Renal pelvis (tissue), 4 donors: ENCODE results near the gene SYT1. TPM values are rescaled to one million over a fixed set of nuclear protein-coding genes. Genes with fewer than 3 reads are reported as not detected.

Experiments used
- DNase-seq: peaks from one replicate; pipeline ENCODE4 v3.0.0-alpha.2; 2013
- polyA plus RNA-seq, 3 donors: library from polyadenylated mRNA; unstranded; fragments of 120-200 nt; gene quantifications; one replicate each; pipeline ENCODE4 v1.2.1, GENCODE V29; 2013; ENCODE audit not compliant: insufficient read length in 3 of 3

The SYT1 gene
- polyA plus RNA-seq, 3 donors = 16.4 to 19.0 (median 17.3) TPM

DNA sequence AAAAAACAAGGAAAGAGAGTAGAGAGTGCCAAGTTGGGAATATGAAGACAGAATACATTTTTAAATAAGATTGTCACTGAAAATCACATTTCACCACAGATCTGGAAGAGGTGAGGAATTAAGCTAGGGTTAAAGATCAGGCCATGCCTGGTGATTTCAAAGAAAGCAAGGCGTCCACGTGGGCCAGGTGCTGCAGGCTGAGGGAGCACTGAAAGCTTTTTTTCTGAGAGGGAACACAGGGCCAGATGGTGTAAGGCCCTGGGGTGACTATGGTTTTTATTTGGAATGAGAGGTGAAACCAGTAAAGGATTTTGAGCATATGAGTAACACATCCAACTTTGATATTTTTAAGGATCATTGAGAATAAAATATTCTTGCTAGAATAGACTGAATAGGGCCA is 20.9 kb downstream of the SYT1 start:
- DNase-seq = no peak

DNA sequence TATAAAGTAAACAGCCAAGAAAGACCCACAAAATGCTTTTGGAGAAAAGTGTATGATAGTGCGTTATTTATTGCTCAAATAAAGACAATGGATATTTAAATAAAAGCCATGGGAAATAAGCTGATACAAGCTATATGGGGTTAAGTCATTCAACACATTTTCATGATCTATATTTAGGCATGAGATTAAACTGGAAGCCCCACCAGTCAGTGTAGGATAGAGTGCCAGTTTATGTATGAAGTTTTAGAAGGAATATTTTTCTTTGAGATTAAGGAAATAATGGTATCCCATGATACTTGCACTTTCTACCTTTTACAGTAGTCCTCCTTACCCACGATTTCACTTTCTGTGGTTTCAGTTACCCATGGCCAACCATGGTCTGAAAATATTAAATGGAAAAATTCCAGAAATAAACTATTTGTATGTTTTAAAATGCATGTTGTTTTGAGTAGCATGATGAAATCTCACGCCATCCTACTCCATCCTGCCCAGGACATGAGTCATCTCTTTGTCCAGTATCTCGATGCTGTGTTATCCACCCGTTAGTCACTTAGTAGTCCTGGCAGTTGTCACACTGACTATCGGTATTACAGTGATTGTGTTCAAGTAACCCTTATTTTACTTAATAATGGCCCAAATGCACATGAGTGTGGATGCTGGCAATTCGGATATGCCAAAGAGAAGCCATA is 22.3 kb downstream of the SYT1 start:
- no peak for DNase-seq

DNA sequence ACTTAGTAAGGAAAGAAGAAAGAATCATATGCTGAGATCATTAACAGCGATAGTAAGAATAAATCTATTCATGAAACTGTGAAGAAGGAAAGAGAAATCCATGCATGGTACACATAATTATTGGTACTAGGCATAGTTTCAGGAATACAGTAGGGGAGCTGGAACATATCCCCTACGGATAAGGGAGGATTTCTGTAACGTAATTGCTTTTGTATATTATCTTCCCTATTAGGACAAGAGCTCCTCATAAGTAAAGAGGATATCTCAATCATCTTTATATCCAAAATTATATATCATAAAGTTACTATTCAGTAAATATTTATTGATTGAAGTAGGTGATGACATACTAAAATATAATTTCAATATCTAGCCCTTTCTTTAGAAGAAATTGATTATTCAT is 22.9 kb downstream of the SYT1 start:
- DNase-seq = no peak

DNA sequence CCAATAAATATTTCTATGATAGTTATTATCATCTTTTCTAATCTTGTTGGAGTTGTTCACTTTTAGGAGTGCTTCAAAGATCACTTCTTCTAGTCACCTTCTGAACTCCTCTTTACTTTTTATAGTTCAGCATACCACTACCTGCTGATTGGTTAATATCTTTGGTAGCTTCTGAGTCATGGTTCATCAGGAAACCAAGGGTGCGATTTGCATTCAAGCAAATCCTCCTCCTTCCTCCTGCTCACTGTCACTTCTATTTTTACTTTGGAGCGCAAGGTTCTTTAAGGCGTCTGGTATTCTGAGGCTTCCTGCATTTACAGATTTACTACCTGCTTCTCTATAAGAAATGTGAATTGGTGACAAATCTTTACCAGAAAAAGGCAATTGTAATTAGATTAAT is 24.0 kb downstream of the SYT1 start:
- DNase-seq = no peak

DNA sequence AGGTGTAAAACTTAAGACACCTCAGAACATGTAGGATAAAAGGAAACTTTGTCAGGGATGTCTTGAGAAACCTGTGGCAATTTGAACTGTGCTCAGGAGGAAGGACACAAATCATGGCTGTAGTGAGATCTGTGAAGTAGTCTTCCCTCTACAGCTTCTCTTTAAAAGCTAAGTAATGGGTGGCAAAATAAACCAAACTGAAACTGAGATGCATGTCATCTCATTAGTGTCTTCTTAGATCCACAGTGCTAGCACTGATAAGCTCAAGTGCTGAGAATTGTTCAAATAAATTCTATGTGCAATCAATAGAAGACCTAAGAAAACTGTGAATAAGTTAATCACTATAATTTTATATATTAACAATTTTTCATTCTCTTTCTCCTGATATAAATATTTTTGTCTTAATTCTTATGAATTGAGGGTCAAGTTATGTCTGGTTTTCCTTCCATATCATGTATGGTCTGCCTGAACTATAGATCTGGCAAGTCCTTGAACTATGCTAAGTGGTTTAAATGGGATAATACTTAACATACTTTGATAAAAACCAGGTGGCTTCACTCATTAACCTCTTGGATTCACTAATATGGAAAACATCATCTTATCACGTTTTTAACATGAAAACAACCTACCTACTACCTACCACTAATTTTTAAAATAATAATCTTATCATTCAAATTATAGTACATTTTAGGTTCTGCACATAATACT is 27.2 kb downstream of the SYT1 start:
- DNase-seq = no peak

DNA sequence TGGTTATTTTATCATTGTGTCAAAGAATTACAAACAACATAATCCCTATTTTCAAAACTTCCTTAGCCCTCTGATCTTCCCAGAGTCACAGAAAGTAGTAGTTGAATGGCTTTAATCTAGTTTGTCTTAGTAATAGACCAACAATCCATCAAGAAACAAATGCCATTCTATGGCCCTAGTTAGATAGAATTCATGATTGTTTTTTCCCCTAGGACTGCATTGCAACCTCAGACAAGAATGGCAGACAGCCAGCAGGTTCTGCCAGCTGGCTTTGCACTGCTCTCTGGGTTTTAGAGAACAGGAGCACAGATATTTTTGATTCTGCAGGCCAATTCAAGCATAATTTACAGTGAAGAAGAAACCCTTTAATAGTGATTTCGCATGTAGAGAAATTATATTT is 33.8 kb downstream of the SYT1 start:
- no peak for DNase-seq

DNA sequence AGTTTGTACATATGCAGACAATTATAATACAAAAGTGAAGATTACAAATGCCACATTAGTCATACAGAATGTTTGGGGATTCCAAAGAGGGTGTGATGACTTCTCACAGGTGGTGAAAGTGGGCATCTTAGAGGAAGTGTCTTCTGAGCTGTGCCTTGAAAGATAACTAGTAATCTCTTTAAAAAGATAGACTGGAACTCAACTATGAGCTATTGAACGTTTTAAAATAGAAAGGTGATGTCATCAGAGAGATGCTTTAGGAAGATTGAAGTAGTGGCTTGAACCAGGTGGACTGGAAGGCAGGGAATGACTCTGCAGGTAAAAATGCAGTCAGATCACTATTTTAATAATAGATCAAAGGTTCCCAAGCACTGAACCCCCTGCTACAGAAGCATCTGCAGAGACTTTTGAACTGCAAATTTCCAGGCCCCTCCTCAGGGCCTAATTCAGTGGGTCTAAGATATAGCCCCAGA is 50.3 kb downstream of the SYT1 start:
- no peak for DNase-seq

DNA sequence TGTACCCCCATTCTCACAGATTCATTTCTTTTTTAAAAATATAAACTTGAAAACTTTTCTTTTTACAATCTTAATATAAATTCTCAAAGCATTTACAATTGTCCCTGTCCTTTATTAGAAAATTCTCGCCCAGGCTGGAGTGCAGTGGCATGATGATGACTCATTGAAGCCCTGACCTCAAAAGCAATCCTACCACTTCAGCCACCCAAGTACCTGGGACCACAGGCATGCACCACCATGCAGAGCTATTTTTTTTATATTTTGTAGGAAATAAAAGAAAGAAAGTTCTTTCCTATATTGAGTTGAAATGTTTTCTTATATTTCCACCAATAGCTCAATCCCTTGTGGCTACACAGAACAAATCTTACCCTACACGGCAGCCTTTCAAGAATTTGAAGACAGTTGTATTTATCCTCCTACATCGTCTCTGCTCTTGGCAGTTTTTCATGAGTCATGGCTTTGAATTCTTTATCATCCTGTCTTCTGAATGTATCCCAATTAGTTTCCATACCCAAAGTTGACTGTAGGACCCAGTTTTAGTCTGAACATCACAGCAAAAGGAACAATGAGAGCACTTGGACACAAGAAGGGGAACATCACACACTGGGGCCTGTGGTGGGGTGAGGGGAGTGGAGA is 52.4 kb downstream of the SYT1 start:
- no peak for DNase-seq

DNA sequence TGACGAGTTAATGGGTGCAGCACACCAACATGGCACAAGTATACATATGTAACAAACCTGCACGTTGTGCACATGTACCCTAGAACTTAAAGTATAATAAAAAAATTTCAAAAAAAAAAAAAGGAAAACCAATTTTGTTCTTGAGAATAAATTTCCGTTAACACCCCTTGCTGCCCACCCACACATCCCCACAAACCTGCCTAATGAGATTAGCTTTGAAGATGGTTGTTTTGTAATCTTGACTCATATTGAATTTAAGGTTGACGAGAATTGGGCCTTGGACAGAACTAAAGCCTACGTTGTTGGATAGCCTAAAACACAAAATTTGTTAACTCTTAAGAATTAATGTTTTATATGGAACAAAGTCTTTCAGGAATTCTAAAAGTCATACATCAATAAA is 52.9 kb downstream of the SYT1 start:
- DNase-seq = no peak

DNA sequence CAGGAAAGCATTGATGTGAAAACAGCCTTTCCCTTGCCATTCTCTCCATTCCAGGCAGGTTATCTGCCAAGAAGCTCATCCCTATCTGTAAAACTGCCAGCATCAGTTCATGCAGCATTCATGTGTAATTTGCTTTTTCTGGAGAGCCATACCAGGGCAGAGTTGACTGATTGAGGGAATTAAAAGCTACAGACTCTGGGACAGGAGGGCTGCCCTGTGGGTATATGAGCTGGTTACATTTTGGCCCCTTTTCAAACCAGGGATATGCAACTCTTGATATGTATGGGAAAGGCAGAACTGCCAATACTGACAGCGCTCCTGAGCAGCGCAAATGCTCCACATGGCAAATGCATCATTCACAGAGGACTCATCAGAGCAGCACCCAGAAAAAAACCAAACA is 53.7 kb downstream of the SYT1 start:
- DNase-seq = no peak

DNA sequence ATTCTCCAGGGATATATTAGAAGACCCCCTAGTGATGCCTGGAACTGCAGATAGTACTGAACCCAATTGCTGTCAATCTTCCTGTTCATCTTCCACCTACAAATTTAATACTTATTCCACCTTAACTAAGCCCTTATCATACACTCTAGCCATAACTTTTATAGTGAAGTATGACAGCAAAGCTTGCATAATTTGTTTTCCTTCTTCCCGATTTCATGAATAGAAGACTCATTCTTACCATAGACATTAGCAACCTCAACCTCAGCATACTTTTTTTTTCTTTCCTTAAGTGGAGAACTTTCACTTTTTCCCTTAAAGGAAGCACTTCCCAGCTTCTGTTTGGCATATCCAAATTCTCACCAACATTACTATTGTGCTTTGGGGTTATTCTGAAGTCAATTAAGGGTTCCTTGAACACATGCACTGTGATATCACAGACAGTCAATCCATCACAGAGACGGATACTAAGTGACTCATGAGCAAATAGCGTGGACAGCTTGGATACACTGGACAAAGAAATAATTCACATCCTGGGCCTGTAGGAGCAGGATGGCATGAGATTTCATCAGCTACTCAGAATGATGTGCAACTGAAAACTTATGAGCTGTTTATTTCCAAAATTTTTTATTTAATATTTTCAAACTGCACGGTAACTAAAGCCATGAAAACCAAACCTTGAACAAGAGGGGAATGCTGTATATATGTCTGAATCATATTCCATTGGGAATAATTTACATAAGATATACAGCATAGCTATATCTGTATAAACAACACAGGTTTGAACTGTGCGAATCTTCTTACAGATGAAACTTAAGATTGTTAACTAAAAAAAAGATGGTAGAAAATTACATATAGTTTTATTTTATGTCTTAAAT is 63.9 kb downstream of the SYT1 start:
- no peak for DNase-seq

DNA sequence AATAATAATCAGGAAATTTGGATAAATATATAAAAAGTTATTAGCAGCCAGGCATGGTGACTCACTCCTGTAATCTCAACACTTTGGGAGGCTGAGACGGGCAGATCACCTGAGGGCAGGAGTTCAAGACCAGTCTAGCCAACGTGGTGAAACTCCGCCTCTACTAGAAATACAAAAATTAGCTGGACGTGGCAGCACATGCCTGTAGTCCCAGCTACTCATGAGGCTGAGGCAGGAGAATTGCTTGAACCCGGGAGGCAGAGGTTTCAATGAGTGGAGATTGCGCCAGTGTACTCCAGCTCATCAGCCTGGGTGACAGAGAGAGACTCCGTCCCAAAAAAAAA is 64.5 kb downstream of the SYT1 start:
- DNase-seq = no peak

DNA sequence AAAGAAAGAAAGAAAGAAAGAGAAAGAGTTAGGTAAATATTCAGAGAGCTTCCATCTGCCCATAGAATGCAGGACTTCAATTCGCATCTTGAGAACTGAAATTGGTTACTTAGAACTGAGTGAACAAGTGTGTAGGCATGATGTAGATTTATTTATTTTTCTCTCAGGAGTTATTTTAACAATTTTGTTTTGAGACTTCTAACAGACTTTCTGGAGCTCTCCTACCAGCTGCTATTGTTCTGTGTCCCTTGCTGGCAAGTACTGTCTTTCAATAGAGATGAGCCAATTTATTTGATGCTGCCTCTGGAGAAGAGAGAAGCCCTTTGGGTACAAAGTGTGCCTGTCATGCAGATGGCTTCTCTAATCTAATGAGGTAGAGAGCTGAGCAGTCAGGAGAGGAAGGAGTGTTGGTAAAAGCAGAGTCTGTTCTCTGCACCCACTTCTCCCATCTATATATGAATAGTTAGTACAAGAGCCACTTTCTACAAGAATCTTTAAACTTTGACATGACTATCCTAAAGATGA is 67.0 kb downstream of the SYT1 start:
- DNase-seq = no peak

DNA sequence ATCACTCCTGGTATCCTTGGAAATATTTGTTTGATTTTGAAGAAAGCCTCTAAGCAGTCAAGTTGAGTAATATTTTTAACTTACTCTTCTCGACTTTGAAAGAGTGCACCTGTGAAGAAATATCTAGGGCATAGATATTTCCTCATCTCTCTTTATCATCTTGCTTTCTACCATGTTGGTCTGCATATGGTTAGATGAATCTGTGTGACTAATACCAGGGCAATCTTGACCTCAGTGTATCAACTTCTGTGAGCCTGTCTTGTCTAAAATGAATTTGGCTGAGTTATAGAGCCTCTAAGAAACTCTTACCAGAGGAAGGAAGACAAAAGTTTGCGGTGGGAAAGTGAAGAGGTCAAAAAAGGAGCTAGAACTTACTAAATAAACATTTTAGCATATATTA is 68.4 kb downstream of the SYT1 start:
- DNase-seq = no peak

DNA sequence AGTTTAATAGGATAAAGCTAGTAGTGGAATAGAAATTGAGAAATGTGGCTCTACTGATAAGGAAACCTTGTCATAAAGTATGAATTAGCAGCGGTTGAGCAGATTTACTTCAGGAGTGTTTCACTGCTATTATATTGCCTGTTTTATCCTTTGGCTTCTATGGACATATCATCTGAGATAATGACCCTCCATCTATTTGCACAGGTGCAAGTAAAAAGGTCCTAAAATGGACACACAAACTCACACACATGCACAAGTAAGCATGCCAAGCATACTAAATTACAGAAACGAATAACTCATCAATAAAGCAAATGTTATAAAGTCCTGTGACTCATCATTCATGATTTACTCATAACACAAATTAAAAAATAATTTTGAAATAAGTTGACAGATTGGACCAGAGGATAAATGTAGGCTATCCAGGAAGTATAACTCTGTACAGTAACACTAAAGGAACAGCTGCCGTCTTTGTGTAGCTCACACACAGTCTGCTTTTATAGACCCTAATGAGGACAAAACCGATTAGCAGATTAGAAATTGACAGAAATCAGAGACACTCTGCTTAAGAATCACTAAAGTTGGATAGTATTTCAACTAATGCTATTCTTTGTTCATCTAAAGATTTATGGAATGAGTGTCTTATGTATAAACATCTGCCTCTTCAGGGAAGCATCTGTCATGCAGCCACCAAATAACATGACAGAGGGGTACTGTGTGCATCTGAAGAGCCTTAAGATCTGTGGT is 73.9 kb downstream of the SYT1 start:
- DNase-seq = no peak

DNA sequence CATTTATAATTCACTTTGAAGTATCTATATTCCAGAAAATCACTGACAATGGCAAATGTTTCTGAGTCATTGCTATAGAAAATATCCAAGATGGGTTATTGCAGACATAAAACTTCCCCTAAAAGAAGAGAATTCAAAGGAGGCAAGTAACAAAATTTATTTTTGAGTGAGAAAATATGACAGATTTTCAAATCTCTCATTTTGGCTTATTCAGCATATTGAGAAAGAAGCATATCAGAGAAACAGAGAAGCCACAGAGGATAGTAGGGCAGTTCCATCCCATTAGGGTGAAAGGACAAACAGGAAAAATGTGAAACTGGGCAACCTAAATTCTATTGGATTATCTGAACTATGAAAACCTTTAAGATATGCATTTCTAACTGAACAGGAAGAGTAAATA is 85.0 kb downstream of the SYT1 start:
- no peak for DNase-seq

DNA sequence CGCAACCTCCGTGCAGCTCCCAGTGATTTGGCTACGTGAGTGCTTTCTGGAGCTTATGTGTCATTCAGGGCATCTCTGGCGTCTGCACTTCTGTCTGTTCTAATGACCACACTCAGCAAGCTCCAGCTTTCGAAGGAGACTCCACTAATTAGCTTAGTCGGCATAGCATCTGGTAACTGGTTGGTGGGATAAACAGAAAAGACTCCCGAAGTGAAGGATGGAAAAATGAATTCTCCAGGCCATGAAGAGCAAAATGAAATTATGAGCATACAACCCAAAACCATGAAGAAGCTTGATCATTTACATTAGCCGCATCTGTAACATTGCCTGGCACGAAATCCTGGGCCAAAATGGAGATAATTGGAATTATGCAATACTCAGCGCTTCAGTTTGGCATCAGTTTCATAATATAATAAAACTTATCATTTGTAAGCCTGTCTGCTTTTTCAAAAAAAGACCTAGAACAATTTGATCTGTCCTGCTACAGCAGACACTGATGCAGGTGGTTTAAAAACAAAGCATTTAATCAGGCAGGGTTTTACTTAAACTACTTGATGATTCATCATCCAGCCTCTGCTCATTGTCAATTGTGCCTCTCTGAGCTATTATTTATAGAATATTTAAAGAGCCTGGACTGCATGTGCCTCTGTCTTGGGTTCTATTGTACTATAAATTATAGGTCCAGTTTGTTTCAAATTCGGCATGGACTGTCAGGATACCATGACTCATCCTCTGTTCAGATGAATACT is 87.4 kb downstream of the SYT1 start:
- no peak for DNase-seq

DNA sequence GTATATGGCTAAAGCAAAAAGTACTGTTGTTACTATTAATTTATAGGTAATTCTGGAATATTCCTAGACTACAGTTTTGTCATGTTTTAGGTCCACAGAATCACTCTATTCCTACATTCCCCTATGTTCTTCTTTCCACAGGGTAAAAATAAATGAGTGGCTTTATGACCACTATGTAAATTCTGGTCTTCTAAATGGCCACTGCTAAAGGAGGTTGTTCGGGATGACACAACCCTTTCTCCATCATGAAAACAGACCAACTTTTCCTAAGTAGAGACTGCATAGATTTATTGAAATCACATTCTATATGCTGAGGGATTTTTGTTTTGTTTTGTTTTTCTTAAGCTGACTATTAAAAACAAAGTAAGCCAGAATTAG is 88.0 kb downstream of the SYT1 start:
- no peak for DNase-seq

DNA sequence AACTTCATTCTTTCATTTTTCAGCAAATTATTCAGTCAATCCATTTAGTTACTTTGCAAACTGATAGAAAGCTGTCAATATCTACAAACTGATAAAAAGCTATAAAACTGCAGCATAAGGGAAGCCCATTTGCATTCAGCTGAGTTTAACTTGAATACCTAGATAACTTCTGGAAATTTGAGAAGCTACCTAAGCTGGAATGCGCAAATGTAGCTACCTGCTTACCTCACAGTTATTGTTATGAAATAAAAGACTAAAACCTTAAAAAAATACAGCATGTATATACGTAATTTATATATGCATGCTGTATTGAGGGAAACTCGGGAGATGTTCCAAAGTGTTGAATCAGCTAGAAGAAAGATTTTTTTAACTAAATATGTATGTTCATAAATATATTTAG is 94.4 kb downstream of the SYT1 start:
- no peak for DNase-seq

DNA sequence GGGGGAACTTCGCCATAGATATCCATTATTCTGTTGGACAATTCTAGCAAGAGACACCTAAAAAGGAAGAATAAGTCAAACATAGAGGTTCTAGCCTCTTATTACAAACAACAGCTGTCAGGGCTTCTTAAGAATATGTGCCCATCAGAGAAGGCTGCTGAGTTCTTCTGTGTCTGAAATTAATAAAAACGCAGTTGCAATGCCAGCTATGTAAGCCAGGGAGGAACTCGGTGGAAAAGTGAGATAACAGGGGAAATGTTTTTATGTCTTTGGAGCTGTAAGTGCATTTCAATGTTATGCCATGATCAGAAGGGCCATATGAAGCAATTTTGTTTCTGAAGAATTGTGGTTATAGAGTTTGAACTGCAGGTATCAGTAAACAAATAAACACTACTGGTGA is 95.0 kb downstream of the SYT1 start:
- DNase-seq = no peak

DNA sequence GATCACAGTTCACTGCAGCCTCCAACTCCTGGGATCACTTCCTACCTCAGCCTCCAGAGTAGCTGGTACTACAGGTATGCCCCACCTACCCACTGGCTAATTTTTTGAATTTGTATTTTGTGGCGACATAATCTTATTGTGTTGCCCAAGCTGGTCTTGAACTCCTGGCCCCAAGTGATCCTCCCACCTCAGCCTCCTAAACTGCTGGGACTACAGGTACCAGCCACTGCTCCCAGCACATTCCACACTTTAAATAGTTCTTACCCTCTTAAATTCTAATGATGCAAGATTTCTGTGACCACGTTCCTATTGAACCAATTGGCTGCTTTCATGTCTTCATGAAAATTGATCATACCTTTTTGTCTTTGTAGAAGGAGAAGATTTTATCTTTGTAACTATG is 96.6 kb downstream of the SYT1 start:
- DNase-seq = no peak
